PC-3 (cell line): ENCODE data around the gene CGB1.

ENCODE experiments used
- CTCF ChIP-seq: fragments of 300-600 bp; sonication (generic); conservative IDR thresholded peaks from 2 replicates; pipeline ENCODE4 v1.5.1; 2017; ENCODE audit warnings: antibody characterized with exemption, low read depth, mild to moderate bottlenecking, low read length
- EZH2 ChIP-seq: fragments of 300-600 bp; sonication (generic); IDR thresholded peaks from one replicate; pipeline ENCODE4 v1.6.1; 2017; ENCODE audit warnings: antibody characterized with exemption, mild to moderate bottlenecking, low read length; ENCODE audit not compliant: unreplicated experiment

GRCh38 chr19:48988286-48988685 lies 48.4 kb downstream of the CGB1 start:
- TF ChIP-seq CTCF (no peak), EZH2 (no peak)
